Measurements from ENCODE around the gene INSRR.

- TF ChIP-seq CTCF (IDR thresholded peaks at IDR 0.05) (no peak), POLR2A (IDR thresholded peaks at IDR 0.05) (no peak), POLR2AphosphoS5 (IDR thresholded peaks at IDR 0.05) (no peak)
Observed at GRCh38 chr1:156901590-156901900, 42.6 kb upstream of the INSRR start.
